Adipocyte (in vitro differentiated cells): Measurements from ENCODE around the gene DUS2.
A peak's percentile ranks its signal among the peaks of the same experiment; 100 is the strongest.
"Not testable (repeated sequence)": the region's sequence is repeated elsewhere in the genome, so short reads cannot be mapped to it uniquely, and the experiment has no call there.

Experiments
- DNase-seq: peaks from one replicate; pipeline ENCODE4 v3.0.0-alpha.2; 2015; ENCODE audit warnings: low read depth
- H3K27me3 ChIP-seq: replicated peaks from 2 replicates; pipeline ENCODE4 v1.7.0; 2013; ENCODE audit warnings: mild to moderate bottlenecking, low read length, moderate library complexity; ENCODE audit not compliant: control insufficient read depth, insufficient read depth
- H3K36me3 ChIP-seq: 2 replicates; pipeline ENCODE4 v1.7.0; 2013; ENCODE audit warnings: low read length, mild to moderate bottlenecking, moderate library complexity; ENCODE audit not compliant: control insufficient read depth, insufficient read depth, severe bottlenecking
- H3K4me1 ChIP-seq: 2 replicates; pipeline ENCODE4 v1.7.0; 2013; ENCODE audit warnings: mild to moderate bottlenecking, low read length, moderate library complexity; ENCODE audit not compliant: control insufficient read depth, insufficient read depth
- H3K4me3 ChIP-seq: 2 replicates; pipeline ENCODE4 v1.7.0; 2013; ENCODE audit warnings: mild to moderate bottlenecking, low read length, moderate library complexity
- H3K9ac ChIP-seq: 2 replicates; pipeline ENCODE4 v1.7.0; 2013; ENCODE audit warnings: mild to moderate bottlenecking, low read length, moderate library complexity
- H3K9me3 ChIP-seq: 2 replicates; pipeline ENCODE4 v1.7.0; 2013; ENCODE audit warnings: mild to moderate bottlenecking, low read length, moderate library complexity; ENCODE audit not compliant: control insufficient read depth

DUS2 gene

GRCh38 chr16:68100488-68100887 lies 77.4 kb downstream of the DUS2 start:
- H3K9me3 ChIP-seq: no peaks in the 10 kb centered on the region
- no peaks in the 10 kb centered on the region for H3K27me3 ChIP-seq
- H3K36me3 ChIP-seq: no peaks in the 10 kb centered on the region
- H3K4me3 ChIP-seq: no peak overlapping the region
- DNase-seq: no peak
- H3K9ac ChIP-seq: no peak overlapping the region
- no peaks in the 10 kb centered on the region for H3K4me1 ChIP-seq

- no peak overlapping the region for H3K4me3 ChIP-seq
- no peak overlapping the region for H3K9ac ChIP-seq
- no peak for DNase-seq
- no peaks in the 10 kb centered on the region for H3K4me1 ChIP-seq
- peaks cover 6% of the 10 kb centered on the region for H3K9me3 ChIP-seq
- no peaks in the 10 kb centered on the region for H3K36me3 ChIP-seq
- H3K27me3 ChIP-seq: no peaks in the 10 kb centered on the region
Observed at GRCh38 chr16:68105611-68106010, 82.5 kb downstream of the DUS2 start.

GRCh38 chr16:68107230-68107928 lies 84.3 kb downstream of the DUS2 start:
- H3K27me3 ChIP-seq, H3K9me3 ChIP-seq, H3K36me3 ChIP-seq, H3K4me3 ChIP-seq, H3K4me1 ChIP-seq, DNase-seq, H3K9ac ChIP-seq: not testable (repeated sequence)

- not testable (repeated sequence) for H3K9me3 ChIP-seq, H3K4me1 ChIP-seq, H3K36me3 ChIP-seq, H3K4me3 ChIP-seq, H3K27me3 ChIP-seq, DNase-seq, H3K9ac ChIP-seq
Observed at GRCh38 chr16:68109156-68109555, 86.1 kb downstream of the DUS2 start.

GRCh38 chr16:68110611-68111010 lies 87.5 kb downstream of the DUS2 start:
- DNase-seq, H3K36me3 ChIP-seq, H3K4me3 ChIP-seq, H3K9me3 ChIP-seq, H3K27me3 ChIP-seq, H3K9ac ChIP-seq: not testable (repeated sequence)
- peaks cover 17% of the 10 kb centered on the region for H3K4me1 ChIP-seq

GRCh38 chr16:68111379-68111778 lies 88.3 kb downstream of the DUS2 start:
- Histone ChIP-seq H3K27me3 (no peaks in the 10 kb centered on the region), H3K4me1 (peaks cover 17% of the 10 kb centered on the region), H3K9me3 (peaks cover 6% of the 10 kb centered on the region), H3K9ac (no peak overlapping the region), H3K4me3 (no peak overlapping the region), H3K36me3 (no peaks in the 10 kb centered on the region)
- DNase-seq: no peak

GRCh38 chr16:68113059-68113761 lies 90.1 kb downstream of the DUS2 start:
- no peak for DNase-seq
- H3K9ac ChIP-seq: no peak overlapping the region
- no peak overlapping the region for H3K4me3 ChIP-seq
- peaks cover 17% of the 10 kb centered on the region for H3K4me1 ChIP-seq
- H3K27me3 ChIP-seq: no peaks in the 10 kb centered on the region
- peaks cover 6% of the 10 kb centered on the region for H3K9me3 ChIP-seq
- H3K36me3 ChIP-seq: no peaks in the 10 kb centered on the region

- peaks cover 17% of the 10 kb centered on the region for H3K4me1 ChIP-seq
- H3K4me3 ChIP-seq: no peak overlapping the region
- H3K36me3 ChIP-seq: no peaks in the 10 kb centered on the region
- H3K9me3 ChIP-seq: peaks cover 6% of the 10 kb centered on the region
- H3K27me3 ChIP-seq: no peaks in the 10 kb centered on the region
- H3K9ac ChIP-seq: no peak overlapping the region
- DNase-seq: no peak
Observed at GRCh38 chr16:68113765-68114240, 90.7 kb downstream of the DUS2 start.

- DNase-seq: not testable (repeated sequence)
Observed at GRCh38 chr16:68114939-68115338, 91.9 kb downstream of the DUS2 start.

GRCh38 chr16:68115851-68116250 lies 92.8 kb downstream of the DUS2 start:
- H3K4me1 ChIP-seq: peaks cover 17% of the 10 kb centered on the region
- no peak overlapping the region for H3K4me3 ChIP-seq
- H3K9ac ChIP-seq: no peak overlapping the region
- H3K9me3 ChIP-seq: no peaks in the 10 kb centered on the region
- no peak for DNase-seq
- no peaks in the 10 kb centered on the region for H3K27me3 ChIP-seq
- no peaks in the 10 kb centered on the region for H3K36me3 ChIP-seq

More at GRCh38 chr16:68114939-68115338, 91.9 kb downstream of the DUS2 start:
- not testable (repeated sequence) for H3K4me3 ChIP-seq, H3K27me3 ChIP-seq, H3K9ac ChIP-seq, H3K9me3 ChIP-seq, H3K36me3 ChIP-seq
- peaks cover 17% of the 10 kb centered on the region for H3K4me1 ChIP-seq

GRCh38 chr16:68116256-68116867 lies 93.3 kb downstream of the DUS2 start:
- peaks cover 17% of the 10 kb centered on the region for H3K4me1 ChIP-seq
- DNase-seq: peak; percentile 40
- no peaks in the 10 kb centered on the region for H3K27me3 ChIP-seq
- H3K36me3 ChIP-seq: no peaks in the 10 kb centered on the region
- H3K9me3 ChIP-seq: no peaks in the 10 kb centered on the region
- H3K9ac ChIP-seq: no peak overlapping the region
- H3K4me3 ChIP-seq: no peak overlapping the region
